ENCODE results near the gene FRMD3. TPM values are rescaled to one million over a fixed set of nuclear protein-coding genes. Genes with fewer than 3 reads are reported as not detected.

The FRMD3 gene
- total and polyA plus RNA-seq, 2 donors (not counting 3 experiments of a cell fraction or from before 2014, with no cell fraction given), result 3.0 to 6.1 TPM

DNA sequence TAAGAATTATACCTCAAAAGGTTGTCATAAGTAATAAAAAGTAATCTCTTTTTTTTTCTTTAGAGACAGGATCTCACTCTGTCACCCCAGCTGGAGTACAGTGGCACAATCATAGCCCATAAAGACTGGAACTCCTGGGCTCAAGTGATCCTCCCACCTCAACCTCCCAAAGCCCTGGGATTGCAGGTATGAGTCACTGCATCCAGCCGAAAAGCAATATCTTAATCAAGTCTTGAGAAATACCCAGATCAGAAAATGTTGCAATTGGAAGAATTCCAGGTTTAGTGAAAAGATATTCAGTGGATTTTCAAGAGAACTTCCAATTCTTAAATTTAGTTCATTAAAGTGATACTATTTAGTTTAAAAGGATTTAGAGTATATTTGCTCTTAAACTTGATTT is 43.8 kb upstream of the FRMD3 start:
- Histone ChIP-seq H3K4me3 (replicated peaks in 1 of 3; ENCODE audit: insufficient read depth in 1 of 3, low read depth in 1 of 3, low read length in 3 of 3) (no peak overlapping the region), H3K9me3 (replicated peaks; ENCODE audit: control insufficient read depth, insufficient read depth, low read length) (no peaks in the 10 kb centered on the region), H3K4me1 (ENCODE audit: control insufficient read depth, extremely low read depth, insufficient read depth, low read length) (no peaks in the 10 kb centered on the region), H3K9me1 (replicated peaks; ENCODE audit: control insufficient read depth, extremely low read depth, insufficient read depth, low read length) (no peaks in the 10 kb centered on the region), H4K20me1 (replicated peaks; ENCODE audit: control insufficient read depth, extremely low read depth, insufficient read depth, low read length) (no peaks in the 10 kb centered on the region), H3K4me2 (ENCODE audit: insufficient read depth, low read length) (no peak overlapping the region), H3K9ac (replicated peaks; ENCODE audit: extremely low read depth, insufficient read depth, low read length) (no peak overlapping the region), H2AFZ (ENCODE audit: low read depth, low read length) (no peak overlapping the region), H3K27ac (ENCODE audit: insufficient read depth, low read depth, low read length) (no peak overlapping the region), H3K79me2 (ENCODE audit: control insufficient read depth, insufficient read depth, low read length) (no peaks in the 10 kb centered on the region), H3K36me3 (ENCODE audit: control insufficient read depth in 2 of 2, extremely low read depth in 1 of 2, insufficient read depth in 2 of 2, low read length in 2 of 2) (no peaks in the 10 kb centered on the region), H3K27me3 (ENCODE audit: control insufficient read depth in 2 of 2, insufficient read depth in 2 of 2, low read length in 2 of 2) (no peaks in the 10 kb centered on the region)
- ChIA-PET CTCF (no interaction called here), POLR2A (no interaction called here)
- no peak for TF ChIP-seq POLR2A (IDR thresholded peaks at IDR 0.05; ENCODE audit: low read depth, low read length)
- no peak for TF ChIP-seq POLR2AphosphoS5 (IDR thresholded peaks at IDR 0.05; ENCODE audit: insufficient read depth, low read depth, low read length)
- no peak for TF ChIP-seq JUN (IDR thresholded peaks at IDR 0.05; ENCODE audit: borderline replicate concordance, insufficient read depth, insufficient read length, low read depth)
- TF ChIP-seq GATA2 (IDR thresholded peaks at IDR 0.05; ENCODE audit: insufficient read depth, insufficient read length, low read depth, low read length), result no peak
- TF ChIP-seq MYC (IDR thresholded peaks at IDR 0.05; ENCODE audit: low read depth, low read length), result no peak
- TF ChIP-seq FOS (IDR thresholded peaks at IDR 0.05; ENCODE audit: borderline replicate concordance, insufficient read depth, low read length), result no peak
- TF ChIP-seq, protein P1, sequence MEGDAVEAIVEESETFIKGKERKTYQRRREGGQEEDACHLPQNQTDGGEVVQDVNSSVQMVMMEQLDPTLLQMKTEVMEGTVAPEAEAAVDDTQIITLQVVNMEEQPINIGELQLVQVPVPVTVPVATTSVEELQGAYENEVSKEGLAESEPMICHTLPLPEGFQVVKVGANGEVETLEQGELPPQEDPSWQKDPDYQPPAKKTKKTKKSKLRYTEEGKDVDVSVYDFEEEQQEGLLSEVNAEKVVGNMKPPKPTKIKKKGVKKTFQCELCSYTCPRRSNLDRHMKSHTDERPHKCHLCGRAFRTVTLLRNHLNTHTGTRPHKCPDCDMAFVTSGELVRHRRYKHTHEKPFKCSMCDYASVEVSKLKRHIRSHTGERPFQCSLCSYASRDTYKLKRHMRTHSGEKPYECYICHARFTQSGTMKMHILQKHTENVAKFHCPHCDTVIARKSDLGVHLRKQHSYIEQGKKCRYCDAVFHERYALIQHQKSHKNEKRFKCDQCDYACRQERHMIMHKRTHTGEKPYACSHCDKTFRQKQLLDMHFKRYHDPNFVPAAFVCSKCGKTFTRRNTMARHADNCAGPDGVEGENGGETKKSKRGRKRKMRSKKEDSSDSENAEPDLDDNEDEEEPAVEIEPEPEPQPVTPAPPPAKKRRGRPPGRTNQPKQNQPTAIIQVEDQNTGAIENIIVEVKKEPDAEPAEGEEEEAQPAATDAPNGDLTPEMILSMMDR (IDR thresholded peaks at IDR 0.05; ENCODE audit: extremely low read depth in 1 of 2, insufficient read depth in 1 of 2, low read depth in 1 of 2, low read length in 2 of 2), result no peak
- TF ChIP-seq EZH2 (IDR thresholded peaks at IDR 0.05; ENCODE audit: borderline replicate concordance, low read depth, low read length, severe bottlenecking), result no peak
- TF ChIP-seq, protein P2, sequence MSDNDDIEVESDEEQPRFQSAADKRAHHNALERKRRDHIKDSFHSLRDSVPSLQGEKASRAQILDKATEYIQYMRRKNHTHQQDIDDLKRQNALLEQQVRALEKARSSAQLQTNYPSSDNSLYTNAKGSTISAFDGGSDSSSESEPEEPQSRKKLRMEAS (IDR thresholded peaks at IDR 0.05; ENCODE audit: insufficient read depth, insufficient read length), result no peak
- dilution Hi-C loops (cut with MboI; ENCODE audit: extremely low pct_ligation_motif_present, low sequenced_read_pairs) (no loop called here), intact Hi-C loops (cut with micrococcal nuclease) (loop anchor here (2.0 kb wide), 1 partner anchor 329 kb away; no protein-coding TSS in a partner anchor)
- FAIRE-seq (no peak), DNase-seq (ENCODE audit: low read depth, low spot score) (no peak)
- BruUV-seq (replicated peaks), result no TSS peak

Data from endothelial cell of umbilical vein (primary cell).